Measurements from ENCODE around the gene VLDLR. TPM values are rescaled to one million over a fixed set of nuclear protein-coding genes. Genes with fewer than 3 reads are reported as not detected.

Gene VLDLR
- total RNA-seq, 1 donor from 2014 or later, result 38.1 TPM

DNA sequence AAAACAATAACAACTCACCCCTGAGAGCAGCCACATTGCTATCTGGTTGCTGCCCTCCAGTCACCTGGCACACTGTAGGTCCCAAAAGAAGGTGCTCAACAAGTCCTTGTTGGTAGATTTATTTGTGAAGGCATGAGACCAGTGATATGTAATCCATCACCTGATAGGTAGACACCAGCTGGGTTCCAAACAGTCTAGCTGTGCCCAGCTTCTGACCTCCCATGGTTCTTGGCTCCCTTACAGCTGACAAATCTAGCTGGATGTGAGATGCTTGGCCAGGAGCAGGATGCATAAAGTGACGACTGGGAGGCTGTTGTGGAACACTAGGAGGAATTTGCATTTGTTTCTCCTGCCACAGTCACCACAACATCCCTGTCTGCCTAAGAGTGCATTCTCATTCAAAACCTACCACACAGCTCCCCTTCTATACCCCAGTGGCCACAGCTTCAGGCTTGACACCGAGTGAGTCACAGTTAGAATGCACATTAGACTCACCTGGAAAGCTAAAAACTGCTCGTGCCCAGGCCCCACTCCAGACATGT, 7.8 kb upstream of the VLDLR start:
- H3K27ac Mint-ChIP-seq, result no peak overlapping the region
- TF ChIP-seq, protein P1, sequence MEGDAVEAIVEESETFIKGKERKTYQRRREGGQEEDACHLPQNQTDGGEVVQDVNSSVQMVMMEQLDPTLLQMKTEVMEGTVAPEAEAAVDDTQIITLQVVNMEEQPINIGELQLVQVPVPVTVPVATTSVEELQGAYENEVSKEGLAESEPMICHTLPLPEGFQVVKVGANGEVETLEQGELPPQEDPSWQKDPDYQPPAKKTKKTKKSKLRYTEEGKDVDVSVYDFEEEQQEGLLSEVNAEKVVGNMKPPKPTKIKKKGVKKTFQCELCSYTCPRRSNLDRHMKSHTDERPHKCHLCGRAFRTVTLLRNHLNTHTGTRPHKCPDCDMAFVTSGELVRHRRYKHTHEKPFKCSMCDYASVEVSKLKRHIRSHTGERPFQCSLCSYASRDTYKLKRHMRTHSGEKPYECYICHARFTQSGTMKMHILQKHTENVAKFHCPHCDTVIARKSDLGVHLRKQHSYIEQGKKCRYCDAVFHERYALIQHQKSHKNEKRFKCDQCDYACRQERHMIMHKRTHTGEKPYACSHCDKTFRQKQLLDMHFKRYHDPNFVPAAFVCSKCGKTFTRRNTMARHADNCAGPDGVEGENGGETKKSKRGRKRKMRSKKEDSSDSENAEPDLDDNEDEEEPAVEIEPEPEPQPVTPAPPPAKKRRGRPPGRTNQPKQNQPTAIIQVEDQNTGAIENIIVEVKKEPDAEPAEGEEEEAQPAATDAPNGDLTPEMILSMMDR (conservative IDR thresholded peaks at IDR 0.05), result no peak
- no peak for DNase-seq (ENCODE audit: extremely low spot score, unreplicated experiment)
- peaks cover 5% of the 10 kb centered on the region for H3K4me1 Mint-ChIP-seq (ENCODE audit: unreplicated experiment)
- no peaks in the 10 kb centered on the region for H3K36me3 Mint-ChIP-seq
- peaks cover 6% of the 10 kb centered on the region for H3K9me3 Mint-ChIP-seq
- peaks cover 5% of the 10 kb centered on the region for H3K27me3 Mint-ChIP-seq
- no peak overlapping the region for H3K4me3 Mint-ChIP-seq

DNA sequence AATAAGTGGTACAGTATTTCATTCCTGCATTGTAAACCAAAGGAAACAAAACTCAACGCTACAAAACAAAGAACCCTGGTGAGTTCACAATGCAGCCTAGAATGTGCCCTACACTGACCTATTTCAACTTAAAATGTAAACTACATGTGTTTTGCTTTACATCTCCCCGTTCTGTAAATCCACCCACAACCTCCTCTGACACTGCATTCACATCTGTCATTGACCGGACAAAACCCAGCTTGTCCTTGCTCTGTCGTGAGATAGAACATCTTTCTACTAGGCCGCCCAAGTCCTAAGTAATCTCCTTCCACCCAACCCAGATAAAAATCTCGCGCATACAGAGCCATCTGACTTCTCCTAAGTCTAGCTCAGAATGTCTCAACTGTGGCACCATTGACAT, 6.1 kb upstream of the VLDLR start:
- H3K27me3 Mint-ChIP-seq, result peaks cover 22% of the 10 kb centered on the region

DNA sequence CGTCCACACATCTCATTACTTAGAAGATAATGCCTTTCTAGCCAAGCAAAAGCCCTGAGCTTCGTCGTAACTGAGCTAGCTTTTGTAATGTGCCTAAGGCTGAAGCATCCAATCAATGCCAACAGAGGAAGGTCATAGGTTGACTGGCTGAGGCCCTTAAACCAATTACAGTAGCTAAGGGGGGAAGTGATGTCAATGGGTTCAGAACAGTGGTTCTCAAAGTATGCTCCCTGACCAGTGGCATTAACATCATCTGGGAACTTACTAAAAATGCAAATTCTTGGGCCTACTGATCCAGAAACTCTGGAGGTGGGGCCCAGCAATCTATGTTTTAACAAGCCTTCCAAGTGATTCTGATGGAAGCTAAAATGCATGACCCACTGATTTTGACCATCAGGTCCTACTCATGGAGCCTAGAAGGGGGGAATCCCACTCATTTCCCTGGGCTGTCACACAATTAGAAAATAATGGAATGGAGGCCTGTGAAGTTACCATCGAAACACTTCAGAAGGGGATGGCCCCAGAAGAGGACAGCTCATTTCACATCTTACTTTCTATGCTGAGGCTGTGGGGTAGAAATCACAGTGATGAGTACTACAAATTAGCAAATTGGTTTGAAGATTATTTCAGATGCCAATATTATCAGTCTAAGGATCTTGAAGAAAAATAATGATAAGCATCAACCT, 4.8 kb upstream of the VLDLR start:
- DNase-seq (ENCODE audit: extremely low spot score, unreplicated experiment), result no peak
- no peaks in the 10 kb centered on the region for H3K4me1 Mint-ChIP-seq (ENCODE audit: unreplicated experiment)
- peaks cover 29% of the 10 kb centered on the region for H3K27me3 Mint-ChIP-seq

More for the DNA sequence above, 6.1 kb upstream of the VLDLR start:
- H3K36me3 Mint-ChIP-seq, result no peaks in the 10 kb centered on the region
- no peak overlapping the region for H3K4me3 Mint-ChIP-seq
- peaks cover under 1% of the 10 kb centered on the region for H3K4me1 Mint-ChIP-seq (ENCODE audit: unreplicated experiment)
- TF ChIP-seq, protein P1 (conservative IDR thresholded peaks at IDR 0.05), result no peak
- H3K27ac Mint-ChIP-seq, result no peak overlapping the region
- peaks cover 6% of the 10 kb centered on the region for H3K9me3 Mint-ChIP-seq
- DNase-seq (ENCODE audit: extremely low spot score, unreplicated experiment), result no peak

DNA sequence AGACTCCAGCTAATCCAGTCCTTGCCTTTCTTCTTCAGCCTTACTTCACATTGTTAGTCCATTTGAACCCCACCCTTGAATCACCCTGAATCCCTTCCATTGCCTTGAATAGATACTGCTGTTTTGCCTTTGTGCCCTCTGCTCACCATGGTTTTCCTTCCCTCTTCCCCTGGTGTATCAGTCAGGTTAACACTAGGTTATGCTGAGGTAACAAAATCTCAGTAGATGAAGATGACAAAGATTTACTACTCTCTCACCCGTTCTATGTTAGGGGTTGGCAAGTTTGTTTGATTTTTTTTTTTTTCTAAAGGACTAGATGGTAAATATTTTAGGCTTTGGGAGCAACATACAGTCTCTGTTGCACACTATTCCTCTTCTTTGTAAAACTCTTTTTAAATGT, 3.3 kb upstream of the VLDLR start:
- H3K9me3 Mint-ChIP-seq, result peaks cover 6% of the 10 kb centered on the region
- no peak overlapping the region for H3K4me3 Mint-ChIP-seq
- TF ChIP-seq, protein P1 (conservative IDR thresholded peaks at IDR 0.05), result no peak
- no peaks in the 10 kb centered on the region for H3K4me1 Mint-ChIP-seq (ENCODE audit: unreplicated experiment)
- H3K36me3 Mint-ChIP-seq, result no peaks in the 10 kb centered on the region
- DNase-seq (ENCODE audit: extremely low spot score, unreplicated experiment), result no peak
- no peak overlapping the region for H3K27ac Mint-ChIP-seq
- peaks cover 32% of the 10 kb centered on the region for H3K27me3 Mint-ChIP-seq

More for the DNA sequence above, 4.8 kb upstream of the VLDLR start:
- Mint-ChIP-seq H3K36me3 (no peaks in the 10 kb centered on the region), H3K4me3 (no peak overlapping the region), H3K27ac (no peak overlapping the region), H3K9me3 (peaks cover 6% of the 10 kb centered on the region)
- TF ChIP-seq, protein P1 (conservative IDR thresholded peaks at IDR 0.05), result no peak

DNA sequence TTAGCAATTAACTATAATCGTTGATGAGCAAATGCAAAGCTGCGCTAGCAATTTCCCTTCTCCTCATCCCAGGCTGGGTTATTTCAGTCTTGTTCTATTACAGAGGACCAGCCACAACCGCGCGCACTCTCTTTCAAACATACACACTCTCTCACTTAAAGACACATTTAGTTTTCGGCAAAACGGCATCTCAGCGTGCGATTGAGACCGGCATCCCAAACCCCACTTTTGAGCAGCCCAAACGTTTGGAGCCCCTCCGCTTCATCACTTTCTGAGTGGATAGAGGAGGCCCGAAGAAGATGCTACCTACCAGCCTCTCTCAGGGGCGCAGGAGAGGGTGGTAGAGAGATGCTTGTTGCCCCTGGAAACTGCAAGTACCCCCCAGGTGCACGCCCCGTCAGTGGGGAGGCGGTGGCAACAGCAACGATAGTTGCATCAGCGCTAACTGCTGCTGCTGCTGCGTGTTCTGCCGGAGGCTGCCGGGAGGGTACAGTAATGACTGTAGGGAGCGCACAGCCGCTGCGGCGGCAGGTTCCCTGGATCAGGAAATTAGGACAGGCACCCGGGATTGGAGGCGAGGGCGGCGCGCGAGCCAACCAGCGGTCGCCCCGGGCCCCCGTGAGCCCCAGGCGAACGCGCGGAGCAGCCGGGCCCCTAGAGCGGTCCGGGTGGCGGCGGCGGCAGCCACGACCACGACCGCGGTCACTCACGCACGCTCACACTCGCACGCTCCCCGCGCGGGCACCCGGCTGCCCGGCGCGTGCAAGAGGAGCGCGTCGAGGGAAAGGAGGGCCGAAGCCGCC, 467 bp upstream of the VLDLR start:
- TF ChIP-seq, protein P1 (conservative IDR thresholded peaks at IDR 0.05), result peak; percentile 38

More for the DNA sequence above, 467 bp upstream of the VLDLR start:
- peaks cover 12% of the 10 kb centered on the region for H3K9me3 Mint-ChIP-seq
- peak; percentile 80 for DNase-seq (ENCODE audit: extremely low spot score, unreplicated experiment)
- peak overlapping the region; percentile 94 for H3K4me3 Mint-ChIP-seq
- H3K27me3 Mint-ChIP-seq, result peaks cover 47% of the 10 kb centered on the region
- H3K36me3 Mint-ChIP-seq, result peaks cover 10% of the 10 kb centered on the region
- peak overlapping the region; percentile 89 for H3K27ac Mint-ChIP-seq
- peaks cover 17% of the 10 kb centered on the region for H3K4me1 Mint-ChIP-seq (ENCODE audit: unreplicated experiment)
